GM18519 (cell line): Measurements from ENCODE around the gene SMCO2.

Experiments used
- ATAC-seq: cut with Tn5 transposase; IDR thresholded peaks from one replicate; pipeline ENCODE4 v1.9.1; 2021; ENCODE audit warnings: mild to moderate bottlenecking, moderate library complexity; ENCODE audit not compliant: unreplicated experiment, low FRiP score

The SMCO2 gene

GRCh38 chr12:27446436-27446835 lies at the start of gene SMCO2:
Gene SMCO2, plus strand, starts transcription at chr12:27446736. Its CDS starts 23,896 bp downstream, at chr12:27470632.
- ATAC-seq: no peak

GRCh38 chr12:27398466-27398865 lies 48.1 kb upstream of the SMCO2 start:
- ATAC-seq: no peak

GRCh38 chr12:27399074-27399473 lies 47.5 kb upstream of the SMCO2 start:
- no peak for ATAC-seq

- ATAC-seq: no peak
Measured at GRCh38 chr12:27400856-27401354, 45.6 kb upstream of the SMCO2 start.

GRCh38 chr12:27412047-27412446 lies 34.5 kb upstream of the SMCO2 start:
- no peak for ATAC-seq

GRCh38 chr12:27422697-27423096 lies 23.8 kb upstream of the SMCO2 start:
- no peak for ATAC-seq

- ATAC-seq: no peak
Measured at GRCh38 chr12:27424631-27425230, 21.8 kb upstream of the SMCO2 start.

GRCh38 chr12:27425306-27425705 lies 21.2 kb upstream of the SMCO2 start:
- ATAC-seq: no peak

- no peak for ATAC-seq
Measured at GRCh38 chr12:27426743-27427487, 19.6 kb upstream of the SMCO2 start.

GRCh38 chr12:27427824-27428223 lies 18.7 kb upstream of the SMCO2 start:
- ATAC-seq: no peak

GRCh38 chr12:27428466-27428865 lies 18.1 kb upstream of the SMCO2 start:
- ATAC-seq: no peak

GRCh38 chr12:27429606-27430005 lies 16.9 kb upstream of the SMCO2 start:
- ATAC-seq: no peak

GRCh38 chr12:27431185-27431584 lies 15.4 kb upstream of the SMCO2 start:
- no peak for ATAC-seq

- no peak for ATAC-seq
Measured at GRCh38 chr12:27434673-27435565, 11.6 kb upstream of the SMCO2 start.

- ATAC-seq: no peak
Measured at GRCh38 chr12:27436029-27436428, 10.5 kb upstream of the SMCO2 start.

- no peak for ATAC-seq
Measured at GRCh38 chr12:27436768-27437167, 9.8 kb upstream of the SMCO2 start.

- ATAC-seq: no peak
Measured at GRCh38 chr12:27437839-27438238, 8.7 kb upstream of the SMCO2 start.

GRCh38 chr12:27447761-27448160 lies 1.2 kb downstream of the SMCO2 start:
- no peak for ATAC-seq

GRCh38 chr12:27449026-27449425 lies 2.5 kb downstream of the SMCO2 start:
- ATAC-seq: no peak

GRCh38 chr12:27449893-27450534 lies 3.5 kb downstream of the SMCO2 start:
- ATAC-seq: no peak
